GM12878 (cell line): Measurements from ENCODE around the gene SETD7. TPM values are rescaled to one million over a fixed set of nuclear protein-coding genes. Genes with fewer than 3 reads are reported as not detected.

Experiments used
- ATAC-seq: fragments of 200-7000 bp; cut with Tn5 transposase; 3 replicates; pipeline ENCODE4 v1.9.1; 2020; ENCODE audit warnings: mild to moderate bottlenecking, moderate library complexity
- BruUV-seq: library from RNA; stranded (reverse); fragments of 400-500 nt; replicated peaks from 2 replicates; lab custom pipeline; 2021; lab: Mats Ljungman, UMichigan
- CTCF ChIA-PET: fragments of 300-600 bp; sonication (Branson Sonifier 250); formaldehyde crosslinking; extraction: SDS; loops from one replicate; lab custom pipeline; 2021; ENCODE audit warnings: inconsistent platforms; lab: Yijun Ruan, JAX
- POLR2A ChIA-PET: fragments of 350-600 bp; formaldehyde crosslinking; extraction: SDS; loops from one replicate; lab custom pipeline; 2021; ENCODE audit warnings: inconsistent platforms; lab: Charles Lee
- RAD21 ChIA-PET: fragments of 300-600 bp; sonication (Branson Sonifier 250); formaldehyde crosslinking; loops from one replicate; lab custom pipeline; 2023; ENCODE audit warnings: antibody characterized with exemption; ENCODE audit not compliant: unreplicated experiment; lab: Charles Lee
- SMC1A ChIA-PET: fragments of 300-600 bp; sonication (Branson Sonifier 250); formaldehyde crosslinking; loops from one replicate; lab custom pipeline; 2023; ENCODE audit not compliant: unreplicated experiment, uncharacterized antibody; lab: Charles Lee
- DNase-seq: peaks from one replicate; pipeline ENCODE4 v3.0.0-alpha.2; 2011; ENCODE audit warnings: low read depth, low spot score
- FAIRE-seq: peaks from 3 replicates; lab custom pipeline; 2011; peaks lifted over from hg19 to GRCh38; lab: Jason Lieb, UNC
- H2AFZ ChIP-seq: 2 replicates; pipeline ENCODE4 v1.6.0; 2011; ENCODE audit warnings: low read depth, low read length, control low read depth; ENCODE audit not compliant: control insufficient read depth
- H3K27ac ChIP-seq: 2 replicates; pipeline ENCODE4 v1.5.1; 2011; ENCODE audit warnings: control low read depth; ENCODE audit not compliant: control insufficient read depth, insufficient read depth
- H3K27me3 ChIP-seq, 2 experiments: replicated peaks in 1 of 2; 2 replicates each; pipeline versions ENCODE4 v1.6.0 to v1.6.1; 2011; ENCODE audit warnings: low read length in 1 of 2; ENCODE audit not compliant: control insufficient read depth in 2 of 2, insufficient read depth in 2 of 2
- H3K36me3 ChIP-seq, 2 experiments: 2 replicates each; pipeline ENCODE4 v1.5.1; 2011; ENCODE audit warnings: low read length in 1 of 2; ENCODE audit not compliant: control insufficient read depth in 2 of 2, insufficient read depth in 2 of 2
- H3K4me1 ChIP-seq: 2 replicates; pipeline ENCODE4 v1.6.1; 2011; ENCODE audit warnings: mild to moderate bottlenecking, low read length, moderate library complexity, mixed read lengths; ENCODE audit not compliant: control insufficient read depth, insufficient read depth
- H3K4me2 ChIP-seq: 2 replicates; pipeline ENCODE4 v1.6.0; 2011; ENCODE audit warnings: control low read depth; ENCODE audit not compliant: control insufficient read depth, insufficient read depth
- H3K4me3 ChIP-seq: fragments of 200-600 bp; sonication (generic); 2 replicates; pipeline ENCODE4 v1.5.1; 2016
- H3K79me2 ChIP-seq: 2 replicates; pipeline ENCODE4 v1.6.0; 2011; ENCODE audit warnings: low read length; ENCODE audit not compliant: control insufficient read depth, insufficient read depth
- H3K9ac ChIP-seq: 2 replicates; pipeline ENCODE4 v1.8.0; 2011; ENCODE audit warnings: low read length, control low read depth, mixed read lengths; ENCODE audit not compliant: control insufficient read depth, insufficient read depth
- H3K9me3 ChIP-seq: replicated peaks from 3 replicates; pipeline ENCODE4 v1.5.1; 2011; ENCODE audit warnings: mild to moderate bottlenecking, low read length; ENCODE audit not compliant: control insufficient read depth, insufficient read depth
- H4K20me1 ChIP-seq: 2 replicates; pipeline ENCODE4 v1.6.0; 2011; ENCODE audit not compliant: control insufficient read depth, insufficient read depth
- BACH1 ChIP-seq: fragments of 450-650 bp; IDR thresholded peaks from 2 replicates; pipeline ENCODE4 v1.6.1; 2017; ENCODE audit warnings: mild to moderate bottlenecking, borderline replicate concordance
- CTCF ChIP-seq, 3 experiments: IDR thresholded peaks in 2 of 3; conservative IDR thresholded peaks in 1 of 3; 2 replicates each; pipeline ENCODE4 v1.5.1; 2011; ENCODE audit warnings: low read depth in 3 of 3, low read length in 3 of 3, mild to moderate bottlenecking in 3 of 3, control low read depth in 2 of 3, moderate library complexity in 2 of 3, inconsistent platforms in 1 of 3, mixed read lengths in 1 of 3; ENCODE audit not compliant: control insufficient read depth in 2 of 3, insufficient read depth in 1 of 3; ENCODE audit errors: extremely low read depth in 1 of 3
- E2F4 ChIP-seq: IDR thresholded peaks from 2 replicates; pipeline ENCODE4 v1.6.1; 2012; ENCODE audit warnings: low read depth, low read length, improper control_type of control experiment
- IRF4 ChIP-seq: IDR thresholded peaks from 2 replicates; pipeline ENCODE4 v1.6.1; 2011; ENCODE audit warnings: low read depth, low read length
- KAT2A ChIP-seq: conservative IDR thresholded peaks from 2 replicates; pipeline ENCODE4 v1.6.1; 2011; ENCODE audit warnings: low read depth, low read length; ENCODE audit not compliant: control insufficient read depth
- MYC ChIP-seq: IDR thresholded peaks from 2 replicates; pipeline ENCODE4 v1.6.1; 2011; ENCODE audit warnings: mild to moderate bottlenecking, low read length, moderate library complexity, inconsistent platforms; ENCODE audit not compliant: insufficient read depth, insufficient replicate concordance, insufficient read length, severe bottlenecking
- NFYA ChIP-seq: IDR thresholded peaks from 2 replicates; pipeline ENCODE4 v1.6.1; 2011; ENCODE audit warnings: low read depth, mild to moderate bottlenecking, low read length, improper control_type of control experiment, borderline replicate concordance
- NKRF ChIP-seq: fragments of 450-650 bp; conservative IDR thresholded peaks from 2 replicates; pipeline ENCODE4 v1.6.1; 2017; ENCODE audit warnings: mild to moderate bottlenecking, moderate library complexity
- PAX5 ChIP-seq: IDR thresholded peaks from 2 replicates; pipeline ENCODE4 v1.6.1; 2011; ENCODE audit warnings: low read depth, low read length, borderline replicate concordance
- REST ChIP-seq: IDR thresholded peaks from 2 replicates; pipeline ENCODE4 v1.6.1; 2012; ENCODE audit warnings: mild to moderate bottlenecking, low read depth, low read length
- RUNX3 ChIP-seq: IDR thresholded peaks from 2 replicates; pipeline ENCODE4 v1.6.1; 2012; ENCODE audit warnings: low read length, inconsistent platforms
- SREBF2 ChIP-seq: IDR thresholded peaks from 2 replicates; pipeline ENCODE4 v1.6.1; 2012; ENCODE audit warnings: mild to moderate bottlenecking, low read length
- ZNF217 ChIP-seq: fragments of 450-650 bp; IDR thresholded peaks from 2 replicates; pipeline ENCODE4 v1.6.1; 2017; ENCODE audit warnings: antibody characterized with exemption, mild to moderate bottlenecking
- ZNF384 ChIP-seq: IDR thresholded peaks from 2 replicates; pipeline ENCODE4 v1.6.1; 2012; ENCODE audit warnings: low read depth, mild to moderate bottlenecking, low read length, improper control_type of control experiment, borderline replicate concordance
- WGBS: methylation state at CpG from one replicate; pipeline ENCODE4 v1.1.6; 2016; ENCODE audit warnings: low lambda C conversion rate; ENCODE audit not compliant: insufficient replicate concordance, insufficient coverage; ENCODE audit errors: missing lambda C conversion rate; 5-methylcytosine and 5-hydroxymethylcytosine counted together
- in situ Hi-C: fragments of 300-500 bp; cut with MboI; formaldehyde crosslinking; loops from 9 replicates; pipeline ENCODE4 v1.14.3; 2018; ENCODE audit warnings: mixed read lengths
- intact Hi-C: fragments of 100-400 bp; cut with micrococcal nuclease; formaldehyde crosslinking; loops from one replicate; pipeline ENCODE4 v1.14.2; 2022; ENCODE audit not compliant: unreplicated experiment
- polyA plus RNA-seq, 11 experiments: library from polyadenylated mRNA; depleted of rRNA in 4 of 11; unstranded in 6 of 11; stranded (reverse) in 5 of 11; fragments of >200 nt; fragmentation: Nextera tagmentation in 4 of 11; fragmentation: Illumina TruSeq in 1 of 11; extraction: Ambion mirVana in 4 of 11; extraction: Trizol in 1 of 11; gene quantifications; 1 replicate in 1 of 11; 2 replicates in 10 of 11; pipeline versions ENCODE4 v1.2.1 to v1.2.3, GENCODE V29; 2011 to 2016; ENCODE audit warnings: inconsistent platforms in 2 of 11, missing spikeins in 2 of 11, low read depth in 1 of 11
- total RNA-seq, 4 experiments: library from RNA; depleted of rRNA in 3 of 4; stranded (reverse); fragments of >200 nt in 3 of 4; fragmentation: Illumina TruSeq in 1 of 4; extraction: Trizol in 1 of 4; gene quantifications; 2 replicates each; pipeline versions ENCODE4 v1.2.1 to v1.2.3, GENCODE V29; 2013 to 2021

SETD7 gene
- total and polyA plus RNA-seq, 10 of the 15 experiments (the other 5 are each of a cell fraction or from before 2014, with no cell fraction given) = 0.03 to 0.82 (median 0.44) TPM

- TF ChIP-seq NKRF (no peak), PAX5 (no peak), SREBF2 (no peak), MYC (no peak), KAT2A (no peak), ZNF384 (no peak)
Observed at GRCh38 chr4:139594591-139595185, 38.7 kb upstream of the SETD7 start (continued).

- ATAC-seq (no peak), DNase-seq (no peak), FAIRE-seq (no peak)
- RAD21 ChIA-PET = no interaction called here
- H3K4me2 ChIP-seq = no peak overlapping the region
- in situ Hi-C loops = no loop called here
- no TSS peak for BruUV-seq
- POLR2A ChIA-PET = no interaction called here
- H3K4me3 ChIP-seq = no peak overlapping the region
- SMC1A ChIA-PET = interaction anchor here (1.0 kb wide), 1 partner anchor 11 kb away, joined by 3 read pairs; no protein-coding TSS in a partner anchor
- CTCF ChIA-PET = interaction anchor here (0.6 to 0.7 kb wide), 2 partner anchors 88 to 226 kb away, joined by 3 read pairs; no protein-coding TSS in a partner anchor
- whole genome bisulfite sequencing = 47% methylated on average over 4 of the region's 4 CpGs
- H3K9ac ChIP-seq = no peak overlapping the region
- H4K20me1 ChIP-seq = no peaks in the 10 kb centered on the region
- H3K9me3 ChIP-seq = no peaks in the 10 kb centered on the region
- peaks cover 0 to 2% of the 10 kb centered on the region in 2 experiments; a peak in 2 of 4 replicates for H3K27me3 ChIP-seq
- no peaks in the 10 kb centered on the region for H3K36me3 ChIP-seq
- intact Hi-C loops = no loop called here
- H3K4me1 ChIP-seq = no peaks in the 10 kb centered on the region
- H3K27ac ChIP-seq = no peak overlapping the region
- H3K79me2 ChIP-seq = no peaks in the 10 kb centered on the region
- no peak overlapping the region for H2AFZ ChIP-seq
- TF ChIP-seq ZNF217 (no peak), RUNX3 (no peak), E2F4 (no peak), BACH1 (no peak), NFYA (no peak), IRF4 (no peak), CTCF (IDR thresholded peaks at IDR 0.05 in 2 of 3, conservative IDR thresholded peaks at IDR 0.05 in 1 of 3; ENCODE audit: control insufficient read depth in 2 of 3, extremely low read depth in 1 of 3, insufficient read depth in 1 of 3, low read depth in 3 of 3, low read length in 3 of 3) (no peak), REST (no peak)
Observed at GRCh38 chr4:139593091-139593564, 37.1 kb upstream of the SETD7 start.
